ENCODE results near the gene CLTC.

CLTC gene

DNA sequence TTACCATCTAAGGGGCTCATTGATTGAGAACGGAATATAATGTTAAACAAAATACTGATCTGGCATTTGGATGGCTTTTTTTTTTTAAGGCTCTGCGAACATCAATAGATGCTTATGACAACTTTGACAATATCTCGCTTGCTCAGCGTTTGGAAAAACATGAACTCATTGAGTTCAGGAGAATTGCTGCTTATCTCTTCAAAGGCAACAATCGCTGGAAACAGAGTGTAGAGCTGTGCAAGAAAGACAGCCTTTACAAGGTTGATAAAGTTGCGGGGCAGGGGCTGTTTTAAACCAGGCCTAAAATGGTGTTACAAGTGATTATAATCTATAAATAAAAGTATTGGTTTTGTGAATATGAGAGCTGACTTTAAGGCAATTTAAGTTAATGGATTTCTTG lies 65.3 kb downstream of the CLTC start:
- DNase-seq = peak; percentile 86

DNA sequence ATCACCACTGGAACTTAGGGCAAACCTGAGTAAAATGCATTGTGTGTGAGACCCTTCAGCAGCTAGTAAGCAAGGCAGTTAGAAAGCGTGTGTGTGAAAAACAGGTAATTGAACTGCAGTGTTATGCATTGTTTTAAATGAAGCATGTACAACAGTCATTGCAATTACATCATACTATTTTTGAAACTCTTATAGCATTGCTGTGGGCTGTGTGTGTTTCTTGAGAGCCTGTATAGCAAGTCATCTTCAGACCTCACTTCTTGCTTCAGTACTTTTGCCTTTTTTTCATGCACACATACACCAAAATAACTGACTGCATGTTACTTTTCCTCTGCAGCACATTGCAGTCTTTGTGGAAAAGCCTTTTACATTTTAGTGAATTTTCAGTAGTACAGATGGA lies 68.3 kb downstream of the CLTC start:
- DNase-seq = no peak

DNA sequence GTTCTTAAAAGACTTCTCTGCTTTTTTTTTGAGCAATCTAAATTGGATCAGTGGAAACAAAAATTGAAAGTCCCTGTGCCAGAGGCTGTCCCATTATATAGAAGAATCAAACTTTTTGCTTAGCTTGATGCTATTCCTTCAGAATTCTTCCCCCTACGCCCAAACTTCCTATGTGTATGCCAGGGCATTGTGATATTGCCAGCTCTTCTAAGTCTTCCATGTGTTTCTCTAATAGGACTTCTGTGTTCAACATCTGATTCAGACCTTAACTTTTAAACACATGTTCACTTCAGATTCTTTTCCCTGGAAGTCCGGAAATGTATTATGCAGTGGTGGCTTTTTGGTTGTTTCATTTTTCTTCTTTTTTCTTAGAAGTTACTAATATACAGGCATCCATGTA lies 68.8 kb downstream of the CLTC start:
- no peak for DNase-seq

DNA sequence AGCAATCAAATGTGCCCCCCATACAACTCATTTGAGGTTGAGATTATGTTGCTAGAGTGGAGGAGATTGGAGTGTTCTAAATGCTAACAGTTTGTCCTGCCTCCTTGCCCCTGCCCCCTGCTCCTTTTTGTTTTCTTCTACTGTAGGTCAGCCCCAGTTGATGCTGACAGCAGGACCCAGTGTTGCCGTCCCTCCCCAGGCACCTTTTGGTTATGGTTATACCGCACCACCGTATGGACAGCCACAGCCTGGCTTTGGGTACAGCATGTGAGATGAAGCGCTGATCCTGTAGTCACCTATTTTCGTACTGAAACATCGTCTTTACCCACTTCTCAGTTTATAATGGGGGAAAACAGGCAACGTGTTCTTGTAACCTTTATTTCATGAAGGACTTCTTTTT lies 73.9 kb downstream of the CLTC start:
- no peak for DNase-seq

DNA sequence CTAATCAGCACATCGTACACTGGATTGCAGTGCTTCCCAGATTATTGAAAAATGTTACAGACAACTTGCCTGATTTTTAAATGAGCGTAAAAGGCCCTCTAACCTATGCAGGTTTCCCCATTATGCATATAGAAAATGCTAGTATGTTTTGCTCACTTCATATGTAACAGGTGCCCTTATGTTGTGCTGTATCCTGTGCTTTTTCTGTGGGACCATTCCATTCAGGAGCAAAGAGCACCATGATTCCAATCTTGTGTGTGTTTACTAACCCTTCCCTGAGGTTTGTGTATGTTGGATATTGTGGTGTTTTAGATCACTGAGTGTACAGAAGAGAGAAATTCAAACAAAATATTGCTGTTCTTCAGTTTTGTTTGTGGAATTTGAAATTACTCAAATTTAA lies 74.6 kb downstream of the CLTC start:
- no peak for DNase-seq

DNA sequence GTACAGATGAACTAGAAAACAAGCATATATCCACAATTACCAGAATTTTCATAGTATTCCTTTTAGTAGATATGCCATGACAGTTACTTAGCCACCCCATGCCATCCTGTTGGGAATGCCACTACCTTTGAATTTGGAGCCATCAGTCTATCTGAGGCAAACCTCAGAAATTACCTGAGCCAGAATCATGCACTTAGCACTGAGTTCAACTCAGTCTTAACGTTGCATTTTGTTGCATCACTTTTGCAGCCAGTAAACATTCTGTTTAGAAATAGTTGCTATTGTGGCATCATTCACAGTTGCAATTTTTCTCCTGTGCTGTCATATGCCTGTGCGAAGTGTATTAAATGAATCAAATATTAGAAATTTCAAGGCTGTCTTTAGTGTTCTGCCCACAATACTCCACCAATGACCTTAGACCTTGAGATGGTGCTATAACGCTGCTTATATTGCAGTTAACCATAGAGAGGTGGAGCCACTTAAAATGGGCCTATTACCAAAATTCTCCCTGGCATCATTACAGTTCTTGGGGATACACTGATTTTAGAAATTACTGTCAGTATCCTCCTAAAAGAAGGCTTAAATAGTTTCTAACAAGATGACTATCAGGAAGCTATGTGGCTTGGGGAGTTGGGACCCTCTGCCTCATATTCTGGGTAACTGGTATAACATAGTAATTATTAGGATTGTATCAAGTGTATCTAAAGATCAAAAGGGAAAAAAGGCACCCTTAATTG lies 76.4 kb downstream of the CLTC start:
- DNase-seq = no peak

DNA sequence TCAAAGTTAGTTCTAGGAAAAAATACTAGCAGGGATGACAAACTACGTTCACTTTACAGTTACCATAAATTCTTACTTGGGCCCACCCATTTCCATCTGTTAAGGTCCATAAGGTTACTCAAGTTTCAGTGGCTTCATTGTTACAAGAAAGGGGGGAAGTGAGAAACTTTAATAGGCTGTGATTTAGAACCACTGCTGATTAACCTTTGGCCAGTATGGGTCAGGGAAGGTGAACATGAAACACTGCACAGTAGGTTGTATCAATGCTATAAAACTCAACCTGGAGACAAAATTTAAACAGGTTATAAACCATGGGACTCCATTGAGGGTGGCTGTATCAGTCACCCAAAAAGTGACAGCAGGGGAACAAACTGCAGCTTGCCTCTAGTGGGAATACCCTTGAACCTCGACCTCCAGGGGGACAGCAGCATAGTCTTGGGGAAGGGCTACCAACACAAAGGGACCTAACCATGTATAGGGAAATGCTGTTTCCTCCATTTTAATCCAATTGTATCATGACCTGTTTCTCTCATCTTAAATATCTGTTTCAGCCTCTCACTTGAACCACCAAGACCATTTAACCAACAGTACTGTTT lies 77.1 kb downstream of the CLTC start:
- no peak for DNase-seq

DNA sequence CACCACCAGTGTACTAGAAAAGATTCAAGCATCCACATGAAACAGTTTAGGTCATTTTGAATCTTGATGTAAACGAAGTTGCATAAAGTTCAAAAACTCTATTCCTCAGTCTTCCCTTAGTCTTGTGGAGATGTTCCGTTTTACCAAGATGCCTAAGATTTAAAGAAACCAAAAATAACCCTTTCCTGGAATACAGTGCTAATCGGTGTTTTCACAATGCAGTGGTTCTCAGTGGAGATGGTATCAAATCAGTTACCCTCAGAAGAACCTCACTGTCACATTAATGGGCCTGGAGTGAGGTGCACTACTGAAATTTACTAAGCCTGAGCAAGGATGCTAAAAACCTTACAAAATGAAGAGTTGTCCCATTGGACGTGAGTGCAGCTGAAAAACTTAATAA lies 78.4 kb downstream of the CLTC start:
- no peak for DNase-seq

DNA sequence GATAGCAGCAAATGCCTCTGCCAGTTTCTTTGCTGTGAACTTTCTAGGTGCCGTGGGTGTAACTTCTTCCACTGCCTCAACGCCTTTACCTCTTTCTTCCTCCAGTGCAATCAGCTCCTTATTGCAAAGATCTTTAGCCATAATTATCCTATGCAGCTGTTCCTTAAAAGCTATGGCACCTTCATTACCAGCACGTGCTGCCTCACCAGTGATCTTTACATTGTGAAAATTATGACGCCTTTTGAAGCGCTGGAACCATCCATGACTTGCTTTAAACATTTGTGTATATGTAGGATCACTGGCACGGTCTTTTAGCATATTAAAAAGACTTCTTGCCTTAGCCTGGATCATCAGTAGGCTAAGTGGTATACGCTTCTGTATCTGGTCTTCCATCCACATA lies 79.5 kb downstream of the CLTC start:
- no peak for DNase-seq

DNA sequence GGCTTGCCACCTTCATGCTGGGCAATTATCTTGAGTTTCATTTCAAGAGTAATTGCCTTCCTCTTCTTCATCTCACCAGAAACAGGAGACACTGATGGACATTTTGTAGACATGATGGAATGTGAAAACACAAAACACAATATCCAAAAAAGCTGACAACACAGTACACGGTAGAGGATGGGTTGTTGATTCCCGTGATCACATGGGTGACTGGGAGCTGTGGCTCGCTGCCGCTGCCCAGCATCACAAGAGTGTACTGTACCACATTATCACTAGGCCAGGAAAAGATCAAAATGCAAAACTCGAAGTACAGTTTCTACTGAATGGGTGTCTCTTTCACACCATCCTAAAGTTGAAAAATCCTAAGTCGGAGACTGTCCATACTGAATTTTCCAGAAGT lies 80.1 kb downstream of the CLTC start:
- DNase-seq = no peak

DNA sequence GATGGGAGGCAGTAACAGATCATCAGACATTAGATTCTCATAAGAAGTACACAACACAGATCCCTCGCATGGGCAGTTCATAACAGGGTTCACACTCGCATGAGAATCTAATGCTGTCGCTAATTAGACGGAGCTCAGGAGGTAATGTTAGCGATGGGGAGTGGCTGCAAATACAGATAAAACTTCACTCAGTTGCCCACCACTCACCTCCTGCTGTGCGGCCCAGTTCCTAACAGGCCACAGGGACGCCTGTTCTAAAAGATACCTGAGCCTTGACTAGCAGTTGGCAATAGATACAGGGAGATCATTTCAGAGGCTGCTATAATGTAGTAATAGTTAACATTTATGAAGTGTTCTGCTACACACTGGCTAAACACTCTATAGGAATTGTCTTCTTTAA lies 82.6 kb downstream of the CLTC start:
- DNase-seq = peak; percentile 53

DNA sequence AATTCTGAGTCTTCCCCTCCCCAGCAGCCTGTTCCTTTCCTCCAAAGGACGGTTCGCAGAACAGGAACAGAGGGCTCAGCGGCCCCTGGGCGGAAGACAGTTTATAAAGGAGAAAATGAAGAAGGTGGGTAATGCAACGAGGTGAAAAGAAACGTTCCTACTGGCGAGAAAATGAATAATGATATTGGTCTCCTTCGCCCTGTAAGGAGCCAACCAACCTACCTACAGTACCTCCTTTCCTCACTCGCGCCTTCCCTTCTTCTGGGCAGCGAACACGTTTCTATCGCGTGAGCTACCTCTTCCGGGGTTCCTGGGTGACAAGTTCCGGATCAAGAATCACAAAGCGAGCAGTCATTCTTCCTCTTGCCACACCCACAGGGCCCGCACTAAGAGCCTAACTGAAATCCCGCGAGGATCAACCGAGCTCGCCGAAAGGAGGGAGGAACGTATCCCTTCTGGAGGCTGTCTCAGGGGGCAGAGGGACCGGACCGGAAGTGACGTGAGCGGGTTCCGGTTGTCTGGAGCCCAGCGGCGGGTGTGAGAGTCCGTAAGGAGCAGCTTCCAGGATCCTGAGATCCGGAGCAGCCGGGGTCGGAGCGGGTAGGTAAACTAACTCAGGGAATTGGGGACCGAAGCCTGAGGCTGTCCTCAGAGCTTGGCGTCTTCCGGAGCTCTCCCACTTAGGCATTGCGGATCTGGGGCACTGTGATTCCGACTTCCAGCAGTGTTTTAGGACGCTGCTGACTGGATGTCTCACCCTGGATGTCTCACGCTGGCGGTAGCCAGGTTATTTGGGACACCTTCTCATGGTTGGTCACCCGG lies 87.7 kb downstream of the CLTC start, which contains the start of the genes PTRH2 and VMP1:
TSS of gene PTRH2 (minus strand) at position 282 of the 822 bp plus-strand sequence. CDS start 9,452 bp downstream, outside the sequence.
TSS of gene VMP1 (plus strand) at position 506 of the 822 bp plus-strand sequence. CDS start 23,793 bp downstream, outside the sequence.
- peak; percentile 100 for DNase-seq

DNA sequence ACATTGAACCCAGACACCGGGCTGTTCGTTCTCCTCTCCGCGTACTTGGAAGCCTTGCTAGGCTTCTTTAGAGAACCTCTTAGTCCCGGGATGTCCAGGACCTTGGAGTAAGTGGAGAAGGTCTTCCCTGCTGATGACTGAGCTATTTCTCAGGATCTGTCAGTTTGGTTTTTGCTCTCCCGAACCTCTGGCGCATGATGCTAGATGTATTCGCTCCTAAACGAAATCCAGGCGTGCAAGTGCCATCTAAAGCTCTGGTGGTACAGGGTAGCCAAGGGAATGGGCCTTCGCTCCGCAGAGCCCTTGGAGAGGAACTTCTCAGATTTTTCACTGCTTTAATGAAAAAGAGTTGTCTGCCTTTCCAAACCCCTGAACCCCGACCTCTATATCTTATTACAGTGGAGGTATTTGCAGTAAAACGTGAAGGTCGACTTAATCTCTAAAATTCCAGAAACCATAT lies 88.3 kb downstream of the CLTC start:
- DNase-seq = peak; percentile 37

DNA sequence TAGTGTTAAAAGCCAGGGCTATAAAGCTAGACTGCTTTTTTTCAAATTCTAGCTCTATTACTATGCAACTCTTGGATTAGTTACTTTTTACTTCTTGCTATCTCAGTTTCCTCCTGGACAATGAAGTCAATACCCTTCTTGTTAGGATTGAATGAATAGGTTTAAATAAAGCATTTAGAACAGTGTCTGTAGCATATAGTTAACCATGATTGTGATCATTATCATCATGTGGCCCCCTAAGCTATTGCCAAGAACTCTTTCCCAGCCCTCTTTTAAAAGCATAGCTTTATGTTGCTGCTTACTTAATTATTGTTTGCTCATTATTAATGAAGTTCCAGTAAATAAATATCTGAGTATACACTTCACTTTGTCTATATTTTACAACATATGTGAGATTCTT lies 92.2 kb downstream of the CLTC start:
- DNase-seq = no peak

DNA sequence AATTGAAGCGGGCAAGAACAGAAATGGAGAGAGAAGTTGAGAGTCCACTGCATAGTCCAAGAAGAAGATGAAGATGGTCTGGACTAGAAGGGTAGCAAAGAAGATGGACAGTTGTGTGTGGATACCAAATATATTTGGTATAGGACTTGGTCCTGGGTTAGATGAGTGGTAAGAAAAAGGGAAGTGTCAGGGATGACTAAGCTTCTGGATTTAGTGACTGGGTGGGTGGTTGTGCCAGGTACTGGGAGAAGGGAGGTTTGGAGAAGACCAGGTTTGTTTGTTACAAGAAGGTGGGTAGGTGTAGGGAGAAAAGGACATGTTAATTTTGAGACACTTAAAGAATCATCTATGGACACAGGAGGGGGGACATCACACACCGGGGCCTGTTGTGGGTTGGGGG lies 93.2 kb downstream of the CLTC start:
- peak; percentile 37 for DNase-seq

DNA sequence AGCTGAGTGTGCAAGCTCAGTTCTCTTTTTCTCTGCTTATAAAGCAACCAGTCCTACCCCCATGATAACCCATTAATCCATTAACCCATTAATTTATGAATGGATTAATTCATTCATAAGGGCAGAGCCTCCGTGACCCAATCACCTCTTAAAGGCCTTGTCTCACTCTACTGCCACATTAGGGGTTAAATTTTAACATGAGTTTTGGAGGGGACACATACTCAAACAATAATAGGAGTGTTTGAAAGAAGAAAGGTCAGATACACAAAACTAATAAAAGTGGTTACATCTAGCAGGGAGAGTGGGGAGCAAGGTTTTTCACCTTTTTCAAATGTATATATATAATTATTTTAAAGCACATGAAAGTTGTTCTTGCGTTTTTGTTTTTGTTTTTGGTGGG lies 94.6 kb downstream of the CLTC start:
- no peak for DNase-seq

DNA sequence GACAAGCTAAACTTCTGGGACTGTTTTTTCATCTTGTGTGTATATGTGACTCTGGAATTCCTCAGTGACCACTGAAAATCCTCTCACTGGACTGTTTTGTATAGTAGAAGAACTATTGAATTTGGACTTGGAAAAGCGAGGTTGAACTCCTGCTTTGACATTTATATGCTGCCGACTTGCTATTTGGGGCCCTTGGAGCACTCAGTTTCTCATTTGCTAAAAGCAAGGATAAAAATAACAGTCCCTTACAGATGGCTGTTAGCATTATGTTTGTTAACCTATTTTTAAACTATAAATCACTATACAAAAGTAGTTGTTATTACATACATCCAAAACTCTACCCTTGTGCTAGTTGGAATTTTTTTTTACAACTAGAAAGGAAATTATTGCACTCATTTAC lies 96.7 kb downstream of the CLTC start:
- no peak for DNase-seq

DNA sequence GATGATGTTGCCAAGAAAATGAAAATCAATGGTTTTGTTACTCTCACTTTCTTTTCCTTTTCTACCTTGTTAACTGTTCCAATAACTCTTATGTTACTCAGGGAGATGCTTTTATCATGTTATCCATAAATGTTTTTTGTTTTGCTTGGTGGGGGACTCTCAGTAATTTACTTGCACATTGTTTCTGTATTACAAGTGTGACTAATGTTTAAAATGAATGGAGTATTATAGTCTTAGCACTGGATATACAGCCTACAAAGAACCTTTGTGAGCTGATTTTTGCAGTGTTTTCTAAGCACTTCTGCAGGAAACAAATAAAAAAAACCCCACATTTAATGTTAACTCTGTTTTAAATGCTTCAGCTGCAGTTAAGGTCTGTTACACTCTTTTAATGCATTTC lies 99.8 kb downstream of the CLTC start:
- DNase-seq = no peak

DNA sequence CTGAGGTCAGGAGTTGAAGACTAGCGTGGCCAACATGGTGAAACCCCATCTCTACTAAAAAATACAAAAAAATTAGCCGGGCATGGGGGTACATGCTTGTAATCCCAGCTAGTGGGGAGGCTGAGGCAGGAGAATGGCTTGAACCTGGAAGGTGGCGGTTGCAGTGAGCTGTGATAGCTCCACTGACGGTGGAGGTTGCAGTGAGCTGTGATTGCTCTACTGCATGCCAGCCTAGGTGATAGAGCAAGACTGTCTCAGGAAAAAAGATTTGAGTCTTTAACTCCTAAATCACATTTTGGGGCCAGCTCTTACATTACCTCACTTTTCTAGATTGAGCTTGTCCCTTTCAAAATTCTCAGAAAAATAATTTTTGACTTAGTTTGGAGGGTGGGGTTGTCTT lies 102.9 kb downstream of the CLTC start:
- DNase-seq = no peak

DNA sequence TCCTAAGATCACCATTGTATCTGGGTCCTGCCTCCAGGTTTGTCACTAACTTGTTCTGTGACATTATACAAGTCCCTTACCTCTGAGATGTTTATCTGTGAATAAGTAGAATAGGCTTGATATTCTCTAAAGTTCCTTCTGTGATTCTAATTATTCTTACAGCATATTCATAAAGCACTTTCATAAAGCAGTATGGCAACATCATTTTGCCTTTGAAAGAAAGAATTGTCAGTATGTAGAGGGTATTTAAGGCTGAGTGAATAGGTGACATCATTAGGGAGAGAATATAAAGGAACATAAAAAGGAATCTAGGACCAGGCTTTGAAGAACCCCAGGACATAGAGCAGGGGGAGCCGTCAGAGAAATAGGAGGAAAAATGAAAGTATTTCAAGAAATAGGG lies 103.3 kb downstream of the CLTC start:
- no peak for DNase-seq

DNA sequence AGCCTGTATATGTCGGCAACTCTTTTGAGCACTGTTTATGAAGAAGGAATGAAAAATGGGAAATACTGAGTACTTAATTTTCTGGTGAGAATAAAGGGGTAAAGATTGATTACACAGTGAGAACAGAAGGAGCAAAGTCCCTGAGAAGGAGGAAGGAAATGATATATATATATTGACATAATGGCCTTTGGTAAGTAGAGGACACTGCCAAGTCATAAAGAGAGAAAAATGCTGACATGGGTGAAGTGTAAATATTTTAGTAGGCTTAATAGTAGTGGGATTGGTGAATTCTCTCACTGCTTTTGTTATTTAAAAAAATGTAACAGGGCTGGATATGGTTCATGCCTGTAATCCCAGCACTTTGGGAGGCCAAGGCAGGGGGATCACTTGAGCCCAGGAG lies 103.9 kb downstream of the CLTC start:
- DNase-seq = no peak

DNA sequence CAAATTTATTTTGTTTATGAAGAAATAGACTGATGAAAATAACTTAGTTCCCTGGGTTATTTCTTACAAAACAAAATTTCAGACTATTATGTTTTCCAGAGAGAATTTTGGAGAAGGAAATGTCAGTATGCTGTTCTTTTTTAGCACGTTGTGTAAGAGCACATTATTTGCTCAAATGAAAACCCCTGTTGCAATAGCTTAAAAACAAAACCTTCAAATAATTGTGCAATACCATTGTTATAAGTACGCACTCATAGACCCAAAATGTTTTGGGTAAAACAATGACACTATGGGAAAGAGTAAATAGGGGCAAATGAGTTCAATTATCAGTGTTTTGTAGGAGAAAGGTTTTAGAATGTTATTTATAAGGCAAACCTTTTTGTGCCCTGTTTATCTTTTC lies 106.0 kb downstream of the CLTC start:
- DNase-seq = peak; percentile 74

DNA sequence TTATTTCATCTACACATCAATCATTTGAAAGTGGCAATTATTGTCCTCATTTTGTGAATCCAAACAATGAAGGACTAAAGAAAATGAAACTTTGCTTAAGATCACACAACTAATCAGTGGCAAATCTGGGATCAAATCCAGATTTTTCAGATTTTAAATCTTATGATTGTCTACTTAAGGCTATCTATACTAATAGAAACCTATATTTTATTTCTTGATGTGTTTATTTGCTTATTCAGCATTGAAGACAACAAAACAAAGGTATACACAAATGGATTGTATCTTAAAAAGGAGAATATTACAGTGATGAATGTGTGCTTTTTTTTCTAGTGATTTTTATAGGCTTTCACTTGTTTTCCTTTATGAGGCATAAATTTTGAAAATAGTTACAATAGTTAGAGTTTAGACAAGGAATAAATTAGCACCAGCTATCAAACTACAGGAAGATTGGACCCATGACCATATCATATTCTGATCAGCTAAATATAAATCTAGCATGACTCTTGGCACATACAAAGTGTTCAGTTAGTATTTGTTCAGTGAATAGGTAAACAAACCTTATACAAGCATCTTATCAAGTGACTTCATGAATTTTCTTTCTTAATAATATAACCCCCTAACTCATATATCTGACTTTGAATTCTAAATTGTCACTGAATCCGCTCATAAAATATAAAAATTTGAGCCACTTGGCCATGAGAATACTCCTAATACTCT lies 108.3 kb downstream of the CLTC start:
- DNase-seq = no peak
